ENCODE measurements around the gene GPRIN1. TPM values are rescaled to one million over a fixed set of nuclear protein-coding genes. Genes with fewer than 3 reads are reported as not detected.

GPRIN1 gene
- total RNA-seq, 1 experiment from 2014 or later, result 8.5 TPM

- TF ChIP-seq, protein P1, sequence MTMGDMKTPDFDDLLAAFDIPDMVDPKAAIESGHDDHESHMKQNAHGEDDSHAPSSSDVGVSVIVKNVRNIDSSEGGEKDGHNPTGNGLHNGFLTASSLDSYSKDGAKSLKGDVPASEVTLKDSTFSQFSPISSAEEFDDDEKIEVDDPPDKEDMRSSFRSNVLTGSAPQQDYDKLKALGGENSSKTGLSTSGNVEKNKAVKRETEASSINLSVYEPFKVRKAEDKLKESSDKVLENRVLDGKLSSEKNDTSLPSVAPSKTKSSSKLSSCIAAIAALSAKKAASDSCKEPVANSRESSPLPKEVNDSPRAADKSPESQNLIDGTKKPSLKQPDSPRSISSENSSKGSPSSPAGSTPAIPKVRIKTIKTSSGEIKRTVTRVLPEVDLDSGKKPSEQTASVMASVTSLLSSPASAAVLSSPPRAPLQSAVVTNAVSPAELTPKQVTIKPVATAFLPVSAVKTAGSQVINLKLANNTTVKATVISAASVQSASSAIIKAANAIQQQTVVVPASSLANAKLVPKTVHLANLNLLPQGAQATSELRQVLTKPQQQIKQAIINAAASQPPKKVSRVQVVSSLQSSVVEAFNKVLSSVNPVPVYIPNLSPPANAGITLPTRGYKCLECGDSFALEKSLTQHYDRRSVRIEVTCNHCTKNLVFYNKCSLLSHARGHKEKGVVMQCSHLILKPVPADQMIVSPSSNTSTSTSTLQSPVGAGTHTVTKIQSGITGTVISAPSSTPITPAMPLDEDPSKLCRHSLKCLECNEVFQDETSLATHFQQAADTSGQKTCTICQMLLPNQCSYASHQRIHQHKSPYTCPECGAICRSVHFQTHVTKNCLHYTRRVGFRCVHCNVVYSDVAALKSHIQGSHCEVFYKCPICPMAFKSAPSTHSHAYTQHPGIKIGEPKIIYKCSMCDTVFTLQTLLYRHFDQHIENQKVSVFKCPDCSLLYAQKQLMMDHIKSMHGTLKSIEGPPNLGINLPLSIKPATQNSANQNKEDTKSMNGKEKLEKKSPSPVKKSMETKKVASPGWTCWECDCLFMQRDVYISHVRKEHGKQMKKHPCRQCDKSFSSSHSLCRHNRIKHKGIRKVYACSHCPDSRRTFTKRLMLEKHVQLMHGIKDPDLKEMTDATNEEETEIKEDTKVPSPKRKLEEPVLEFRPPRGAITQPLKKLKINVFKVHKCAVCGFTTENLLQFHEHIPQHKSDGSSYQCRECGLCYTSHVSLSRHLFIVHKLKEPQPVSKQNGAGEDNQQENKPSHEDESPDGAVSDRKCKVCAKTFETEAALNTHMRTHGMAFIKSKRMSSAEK (CRISPR knock-in tag; IDR thresholded peaks at IDR 0.05; ENCODE audit: borderline replicate concordance), result no peak
- TF ChIP-seq NR1H2 (CRISPR knock-in tag; IDR thresholded peaks at IDR 0.05), result no peak
- TF ChIP-seq ZNF121 (CRISPR knock-in tag; IDR thresholded peaks at IDR 0.05), result no peak
These were observed 22.6 kb downstream of the GPRIN1 start (continued) for GRCh38 chr5:176587398-176587797.

GRCh38 chr5:176583076-176583475, 26.9 kb downstream of the GPRIN1 start:
- peaks cover 19% of the 10 kb centered on the region for H3K27me3 Mint-ChIP-seq (ENCODE audit: low read depth)
- ATAC-seq (no peak), DNase-seq (ENCODE audit: low spot score) (no peak)
- POLR2A ChIA-PET, result interaction anchor here (0.7 kb wide), 1 partner anchor 46 kb away, joined by 3 read pairs; the partner anchor contains the start of gene RNF44
- H3K27ac Mint-ChIP-seq, result no peak overlapping the region
- H3K4me1 Mint-ChIP-seq, result peaks cover 2% of the 10 kb centered on the region
- no peaks in the 10 kb centered on the region; the same call in 1 of the 2 replicates for H3K36me3 Mint-ChIP-seq
- peaks cover 10% of the 10 kb centered on the region for H3K9me3 Mint-ChIP-seq
- H3K4me3 Mint-ChIP-seq, result no peak overlapping the region
- CTCF ChIA-PET, result no interaction called here
- TF ChIP-seq RELA (CRISPR knock-in tag; IDR thresholded peaks at IDR 0.05; ENCODE audit: borderline replicate concordance) (no peak), RORB (CRISPR knock-in tag; IDR thresholded peaks at IDR 0.05) (no peak), ZMAT4 (CRISPR knock-in tag; IDR thresholded peaks at IDR 0.05) (no peak), FOXJ3 (CRISPR knock-in tag; IDR thresholded peaks at IDR 0.05; ENCODE audit: borderline replicate concordance) (no peak), GABPB1 (CRISPR knock-in tag; IDR thresholded peaks at IDR 0.05) (no peak), FOXK1 (CRISPR knock-in tag; IDR thresholded peaks at IDR 0.05) (no peak), SOX15 (CRISPR knock-in tag; IDR thresholded peaks at IDR 0.05) (no peak), ZNF671 (CRISPR knock-in tag; IDR thresholded peaks at IDR 0.05) (no peak), PRRX2 (CRISPR knock-in tag; IDR thresholded peaks at IDR 0.05) (no peak), TEAD4 (CRISPR knock-in tag; IDR thresholded peaks at IDR 0.05) (no peak), ARID4B (CRISPR knock-in tag; IDR thresholded peaks at IDR 0.05; ENCODE audit: borderline replicate concordance) (no peak), ZNF416 (CRISPR knock-in tag; IDR thresholded peaks at IDR 0.05) (no peak), HMGXB4 (CRISPR knock-in tag; IDR thresholded peaks at IDR 0.05) (no peak)
- TF ChIP-seq, protein P2, sequence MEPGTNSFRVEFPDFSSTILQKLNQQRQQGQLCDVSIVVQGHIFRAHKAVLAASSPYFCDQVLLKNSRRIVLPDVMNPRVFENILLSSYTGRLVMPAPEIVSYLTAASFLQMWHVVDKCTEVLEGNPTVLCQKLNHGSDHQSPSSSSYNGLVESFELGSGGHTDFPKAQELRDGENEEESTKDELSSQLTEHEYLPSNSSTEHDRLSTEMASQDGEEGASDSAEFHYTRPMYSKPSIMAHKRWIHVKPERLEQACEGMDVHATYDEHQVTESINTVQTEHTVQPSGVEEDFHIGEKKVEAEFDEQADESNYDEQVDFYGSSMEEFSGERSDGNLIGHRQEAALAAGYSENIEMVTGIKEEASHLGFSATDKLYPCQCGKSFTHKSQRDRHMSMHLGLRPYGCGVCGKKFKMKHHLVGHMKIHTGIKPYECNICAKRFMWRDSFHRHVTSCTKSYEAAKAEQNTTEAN (CRISPR knock-in tag; IDR thresholded peaks at IDR 0.05), result no peak
- TF ChIP-seq, protein P3, sequence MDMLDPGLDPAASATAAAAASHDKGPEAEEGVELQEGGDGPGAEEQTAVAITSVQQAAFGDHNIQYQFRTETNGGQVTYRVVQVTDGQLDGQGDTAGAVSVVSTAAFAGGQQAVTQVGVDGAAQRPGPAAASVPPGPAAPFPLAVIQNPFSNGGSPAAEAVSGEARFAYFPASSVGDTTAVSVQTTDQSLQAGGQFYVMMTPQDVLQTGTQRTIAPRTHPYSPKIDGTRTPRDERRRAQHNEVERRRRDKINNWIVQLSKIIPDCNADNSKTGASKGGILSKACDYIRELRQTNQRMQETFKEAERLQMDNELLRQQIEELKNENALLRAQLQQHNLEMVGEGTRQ (CRISPR knock-in tag; IDR thresholded peaks at IDR 0.05), result no peak
- TF ChIP-seq, protein P1 (CRISPR knock-in tag; IDR thresholded peaks at IDR 0.05; ENCODE audit: borderline replicate concordance), result no peak

Measured in WTC11 (cell line).